HL-60 (cell line): ENCODE measurements around the gene KDM5C.
A peak's percentile ranks its signal among the peaks of the same experiment; 100 is the strongest.

ENCODE experiments used
- DNase-seq, 2 experiments: peaks; one replicate each; pipeline ENCODE4 v3.0.0-alpha.2; 2010 to 2020; ENCODE audit warnings: low read depth in 1 of 2, low spot score in 1 of 2
- H3K27ac ChIP-seq: fragments of 250-450 bp; sonication (Bioruptor Pico); replicated peaks from 2 replicates; pipeline ENCODE4 v1.5.1; 2020; ENCODE audit warnings: mild to moderate bottlenecking, moderate library complexity
- H3K27me3 ChIP-seq: fragments of 250-450 bp; sonication (Bioruptor Pico); 2 replicates; pipeline ENCODE4 v1.5.1; 2021; ENCODE audit warnings: mild to moderate bottlenecking, moderate library complexity; ENCODE audit not compliant: insufficient read depth, poor library complexity, severe bottlenecking
- H3K4me3 ChIP-seq: replicated peaks from 2 replicates; pipeline ENCODE4 v1.5.1; 2011; ENCODE audit warnings: mild to moderate bottlenecking, control low read depth, low read length; ENCODE audit not compliant: insufficient read depth
- CTCF ChIP-seq: IDR thresholded peaks from one replicate; pipeline ENCODE4 v1.5.1; 2011; ENCODE audit warnings: low read length, control low read depth, inconsistent platforms; ENCODE audit not compliant: insufficient read depth
- GABPA ChIP-seq: IDR thresholded peaks from 2 replicates; pipeline ENCODE4 v1.6.1; 2012; ENCODE audit warnings: low read depth
- POLR2AphosphoS5 ChIP-seq: IDR thresholded peaks from 2 replicates; pipeline ENCODE4 v1.6.1; 2012; ENCODE audit warnings: low read depth
- SPI1 ChIP-seq: IDR thresholded peaks from 2 replicates; pipeline ENCODE4 v1.6.1; 2012; ENCODE audit warnings: low read depth, mild to moderate bottlenecking, borderline replicate concordance
- long read RNA-seq: library from polyadenylated mRNA; unstranded; transcript quantifications from one replicate; pipeline ENCODE4 v2.0.0, GENCODE V29; 2020
- TF ChIP-seq, protein P1 (sequence below): IDR thresholded peaks from 2 replicates; pipeline ENCODE4 v1.6.1; 2012; ENCODE audit warnings: low read depth; ENCODE audit not compliant: insufficient replicate concordance

The KDM5C gene
- long read RNA-seq, full-length matches to known transcripts = 1 of 9 reads
- long read RNA-seq, partial matches to known transcripts = 2 of 9 reads
- long read RNA-seq, other reads (novel, unspliced or antisense) = 6 of 9 reads

DNA sequence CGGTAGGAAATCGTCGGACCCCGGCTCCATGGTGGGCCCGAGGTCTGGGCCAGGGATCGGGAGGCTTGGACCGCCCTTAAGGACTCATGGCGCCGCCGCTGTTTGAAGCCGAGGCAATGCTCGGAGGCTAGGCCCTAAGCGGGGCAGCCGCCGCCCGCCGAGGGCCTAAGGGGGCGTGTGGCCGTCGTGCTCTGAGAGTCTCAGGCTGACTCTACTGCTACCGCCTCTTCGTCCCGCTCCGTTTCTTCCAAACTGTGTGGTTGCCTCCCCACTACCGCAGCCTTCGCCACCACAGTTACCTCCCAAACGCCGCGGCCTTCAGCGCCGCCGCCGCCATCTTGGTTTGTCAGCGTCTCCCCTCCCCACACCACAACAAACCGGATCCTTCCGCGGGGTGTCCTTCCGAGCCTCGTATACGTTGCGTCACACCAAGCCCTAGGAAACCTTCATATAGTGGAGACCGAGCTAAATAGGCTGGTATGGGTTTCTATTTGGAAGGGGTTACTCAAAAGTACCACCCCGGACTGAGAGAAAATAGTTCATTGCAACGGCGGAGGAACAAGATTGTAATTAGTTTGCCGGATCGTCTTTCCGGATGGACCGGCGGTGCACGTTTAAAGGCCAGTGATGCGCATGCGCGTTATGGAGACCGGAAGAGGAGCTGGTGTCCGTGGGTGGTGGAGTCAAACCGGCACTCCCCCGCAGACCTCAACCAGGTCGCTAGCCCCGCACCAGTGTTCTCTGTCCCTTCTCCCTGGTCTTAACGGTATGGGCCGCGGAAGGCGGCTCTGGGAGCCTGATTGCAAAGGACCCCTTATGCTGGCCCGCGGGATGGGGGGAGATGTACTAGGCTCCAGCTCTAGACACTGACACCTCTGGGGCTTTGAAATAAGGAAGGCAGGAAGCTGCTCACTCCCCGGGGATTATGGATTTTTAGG is at the start of gene KDM5C:
Gene KDM5C, minus strand, starts transcription at position 348 of the 938 bp plus-strand sequence. Its CDS starts 318 bp downstream, at position 30.
- no peaks in the 10 kb centered on the region for H3K27me3 ChIP-seq
- peak within 1 kb of the TSS; percentile 99 for H3K27ac ChIP-seq

DNA sequence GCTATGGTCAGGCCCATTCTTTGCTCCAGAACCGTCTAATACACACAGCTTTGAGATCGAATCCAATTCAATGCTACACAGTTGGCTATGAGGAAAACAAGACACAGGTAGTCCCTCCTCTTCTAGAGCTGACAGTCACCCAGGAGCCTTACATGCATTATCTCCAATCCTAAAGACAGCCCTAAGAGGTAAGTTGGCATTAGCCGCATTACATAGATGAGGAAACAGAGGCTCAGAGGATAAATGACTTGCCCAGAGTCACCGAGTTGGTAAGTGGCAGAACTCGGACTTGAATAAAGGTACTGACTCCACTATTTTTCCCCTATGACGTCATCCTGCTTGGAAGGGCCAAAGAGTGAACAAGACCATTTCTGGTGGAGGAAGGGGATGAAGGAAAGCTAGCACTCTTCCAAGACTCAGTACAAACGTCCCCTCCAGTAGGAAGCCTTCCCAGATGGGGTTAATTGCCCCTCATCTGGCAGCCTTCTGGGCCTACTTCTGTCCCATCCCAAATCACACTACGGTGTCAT is 47.9 kb upstream of the KDM5C start:
- H3K27ac ChIP-seq = no peak overlapping the region
- H3K4me3 ChIP-seq = no peak overlapping the region
- no peak for TF ChIP-seq POLR2AphosphoS5
- no peak for TF ChIP-seq CTCF
- no peak for TF ChIP-seq GABPA
- TF ChIP-seq, protein P1, sequence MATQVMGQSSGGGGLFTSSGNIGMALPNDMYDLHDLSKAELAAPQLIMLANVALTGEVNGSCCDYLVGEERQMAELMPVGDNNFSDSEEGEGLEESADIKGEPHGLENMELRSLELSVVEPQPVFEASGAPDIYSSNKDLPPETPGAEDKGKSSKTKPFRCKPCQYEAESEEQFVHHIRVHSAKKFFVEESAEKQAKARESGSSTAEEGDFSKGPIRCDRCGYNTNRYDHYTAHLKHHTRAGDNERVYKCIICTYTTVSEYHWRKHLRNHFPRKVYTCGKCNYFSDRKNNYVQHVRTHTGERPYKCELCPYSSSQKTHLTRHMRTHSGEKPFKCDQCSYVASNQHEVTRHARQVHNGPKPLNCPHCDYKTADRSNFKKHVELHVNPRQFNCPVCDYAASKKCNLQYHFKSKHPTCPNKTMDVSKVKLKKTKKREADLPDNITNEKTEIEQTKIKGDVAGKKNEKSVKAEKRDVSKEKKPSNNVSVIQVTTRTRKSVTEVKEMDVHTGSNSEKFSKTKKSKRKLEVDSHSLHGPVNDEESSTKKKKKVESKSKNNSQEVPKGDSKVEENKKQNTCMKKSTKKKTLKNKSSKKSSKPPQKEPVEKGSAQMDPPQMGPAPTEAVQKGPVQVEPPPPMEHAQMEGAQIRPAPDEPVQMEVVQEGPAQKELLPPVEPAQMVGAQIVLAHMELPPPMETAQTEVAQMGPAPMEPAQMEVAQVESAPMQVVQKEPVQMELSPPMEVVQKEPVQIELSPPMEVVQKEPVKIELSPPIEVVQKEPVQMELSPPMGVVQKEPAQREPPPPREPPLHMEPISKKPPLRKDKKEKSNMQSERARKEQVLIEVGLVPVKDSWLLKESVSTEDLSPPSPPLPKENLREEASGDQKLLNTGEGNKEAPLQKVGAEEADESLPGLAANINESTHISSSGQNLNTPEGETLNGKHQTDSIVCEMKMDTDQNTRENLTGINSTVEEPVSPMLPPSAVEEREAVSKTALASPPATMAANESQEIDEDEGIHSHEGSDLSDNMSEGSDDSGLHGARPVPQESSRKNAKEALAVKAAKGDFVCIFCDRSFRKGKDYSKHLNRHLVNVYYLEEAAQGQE = no peak
- TF ChIP-seq SPI1 = no peak
- no peaks in the 10 kb centered on the region for H3K27me3 ChIP-seq
- DNase-seq = no peak

More for the DNA sequence above, at the start of gene KDM5C:
- TF ChIP-seq GABPA (no peak), SPI1 (no peak), POLR2AphosphoS5 (peak; percentile 73), CTCF (no peak)
- TF ChIP-seq, protein P1 = peak; percentile 62
- H3K4me3 ChIP-seq = peak within 1 kb of the TSS; percentile 83
- peak; percentile 77 to 96 for DNase-seq

GRCh38 chrX:53269536-53270107 is 44.6 kb upstream of the KDM5C start:
- no peak for DNase-seq
- no peak overlapping the region for H3K27ac ChIP-seq
- H3K4me3 ChIP-seq = no peak overlapping the region
- H3K27me3 ChIP-seq = no peaks in the 10 kb centered on the region
- no peak for TF ChIP-seq SPI1
- no peak for TF ChIP-seq CTCF
- no peak for TF ChIP-seq POLR2AphosphoS5
- TF ChIP-seq, protein P1 = no peak
- TF ChIP-seq GABPA = no peak
